Keratinocyte (primary cell): ENCODE measurements around the gene TMEM176B. TPM values are rescaled to one million over a fixed set of nuclear protein-coding genes. Genes with fewer than 3 reads are reported as not detected.

Experiments
- DNase-seq: peaks from one replicate; pipeline ENCODE4 v3.0.0-alpha.2; 2011; ENCODE audit warnings: low read depth, missing footprints, low spot score
- FAIRE-seq: peaks from 2 replicates; lab custom pipeline; 2011; peaks lifted over from hg19 to GRCh38; lab: Jason Lieb, UNC
- H2AFZ ChIP-seq: 2 replicates; pipeline ENCODE4 v1.6.0; 2012; ENCODE audit warnings: low read length, control low read depth, inconsistent platforms; ENCODE audit not compliant: control insufficient read depth
- H3K27ac ChIP-seq: 2 replicates; pipeline ENCODE4 v1.5.1; 2011; ENCODE audit warnings: low read length; ENCODE audit not compliant: control insufficient read depth, insufficient read depth
- H3K27me3 ChIP-seq: 3 replicates; pipeline ENCODE4 v1.6.0; 2011; ENCODE audit warnings: low read length; ENCODE audit not compliant: control insufficient read depth, insufficient read depth; ENCODE audit errors: extremely low read depth
- H3K36me3 ChIP-seq, 2 experiments: 2 replicates in 1 of 2; 3 replicates in 1 of 2; pipeline ENCODE4 v1.5.1; 2011; ENCODE audit warnings: low read length in 2 of 2, mild to moderate bottlenecking in 1 of 2; ENCODE audit not compliant: control insufficient read depth in 2 of 2, insufficient read depth in 2 of 2; ENCODE audit errors: extremely low read depth in 1 of 2
- H3K4me1 ChIP-seq: 3 replicates; pipeline ENCODE4 v1.5.1; 2011; ENCODE audit warnings: low read length; ENCODE audit not compliant: control insufficient read depth, insufficient read depth; ENCODE audit errors: extremely low read depth
- H3K4me2 ChIP-seq: 3 replicates; pipeline ENCODE4 v1.6.0; 2011; ENCODE audit warnings: low read depth, low read length; ENCODE audit not compliant: control insufficient read depth, insufficient read depth; ENCODE audit errors: extremely low read depth
- H3K4me3 ChIP-seq, 3 experiments: fragments of 200-600 bp in 1 of 3; sonication (generic) in 1 of 3; 2 replicates in 2 of 3; 3 replicates in 1 of 3; pipeline ENCODE4 v1.5.1; 2011 to 2016; ENCODE audit warnings: low read length in 3 of 3, mild to moderate bottlenecking in 3 of 3, control low read depth in 2 of 3, inconsistent platforms in 1 of 3, low read depth in 1 of 3, mixed read lengths in 1 of 3, mixed run types in 1 of 3, moderate library complexity in 1 of 3; ENCODE audit not compliant: control insufficient read depth in 2 of 3, insufficient read depth in 2 of 3; ENCODE audit errors: extremely low read depth in 1 of 3
- H3K79me2 ChIP-seq: 2 replicates; pipeline ENCODE4 v1.6.0; 2012; ENCODE audit warnings: low read length; ENCODE audit not compliant: control insufficient read depth, insufficient read depth
- H3K9ac ChIP-seq: 3 replicates; pipeline ENCODE4 v1.6.0; 2011; ENCODE audit warnings: low read length; ENCODE audit not compliant: control insufficient read depth, insufficient read depth; ENCODE audit errors: extremely low read depth
- H3K9me1 ChIP-seq: 3 replicates; pipeline ENCODE4 v1.6.0; 2011; ENCODE audit warnings: low read length; ENCODE audit not compliant: control insufficient read depth, insufficient read depth; ENCODE audit errors: extremely low read depth
- H3K9me3 ChIP-seq: 2 replicates; pipeline ENCODE4 v1.5.1; 2012; ENCODE audit warnings: low read depth, low read length; ENCODE audit not compliant: control insufficient read depth
- H4K20me1 ChIP-seq: 3 replicates; pipeline ENCODE4 v1.6.0; 2011; ENCODE audit warnings: low read length; ENCODE audit not compliant: control insufficient read depth, insufficient read depth; ENCODE audit errors: extremely low read depth
- CTCF ChIP-seq, 3 experiments: IDR thresholded peaks in 1 of 3; conservative IDR thresholded peaks in 1 of 3; optimal IDR thresholded peaks in 1 of 3; 2 replicates in 2 of 3; 3 replicates in 1 of 3; pipeline versions ENCODE3 to v1.5.1; 2011; ENCODE audit warnings: low read length in 3 of 3, mild to moderate bottlenecking in 3 of 3, moderate library complexity in 2 of 3, control low read depth in 1 of 3, inconsistent platforms in 1 of 3; ENCODE audit not compliant: insufficient read depth in 2 of 3; ENCODE audit errors: extremely low read depth in 1 of 3
- EZH2 ChIP-seq: IDR thresholded peaks from one replicate; pipeline ENCODE4 v1.6.1; 2012; ENCODE audit warnings: inconsistent platforms, mild to moderate bottlenecking, low read length, moderate library complexity
- dilution Hi-C: fragments of 300-500 bp; cut with MboI; formaldehyde crosslinking; loops from one replicate; pipeline ENCODE4 v1.7.0; 2020; ENCODE audit warnings: low sequenced_read_pairs; ENCODE audit not compliant: extremely low pct_ligation_motif_present
- polyA plus RNA-seq, 5 experiments: library from polyadenylated mRNA; depleted of rRNA in 3 of 5; stranded (reverse) in 3 of 5; stranded (forward) in 1 of 5; unstranded in 1 of 5; fragments of >200 nt; gene quantifications; 1 replicate in 1 of 5; 2 replicates in 3 of 5; 3 replicates in 1 of 5; pipeline versions ENCODE4 v1.2.1 to v1.2.3, GENCODE V29; 2011 to 2012; ENCODE audit warnings: missing spikeins in 2 of 5, low read depth in 1 of 5, low replicate concordance in 1 of 5

Gene TMEM176B
- polyA plus RNA-seq, 1 donor (not counting 4 experiments of a cell fraction or from before 2014, with no cell fraction given): not detected

GRCh38 chr7:150823484-150824126 lies 23.4 kb upstream of the TMEM176B start:
- peaks cover 4% of the 10 kb centered on the region for H3K27me3 ChIP-seq

GRCh38 chr7:150823043-150823442 lies 22.9 kb upstream of the TMEM176B start:
- Histone ChIP-seq H3K79me2 (no peaks in the 10 kb centered on the region), H3K4me3 (no peak overlapping the region), H3K9me1 (no peaks in the 10 kb centered on the region), H3K27ac (no peak overlapping the region), H3K9me3 (no peaks in the 10 kb centered on the region), H3K36me3 (no peaks in the 10 kb centered on the region), H3K9ac (no peak overlapping the region), H3K27me3 (peaks cover 4% of the 10 kb centered on the region), H3K4me1 (no peaks in the 10 kb centered on the region), H3K4me2 (no peak overlapping the region), H2AFZ (no peak overlapping the region), H4K20me1 (no peaks in the 10 kb centered on the region)
- TF ChIP-seq EZH2: no peak
- TF ChIP-seq CTCF (optimal IDR thresholded peaks at IDR 0.05 in 1 of 3, IDR thresholded peaks at IDR 0.05 in 1 of 3, conservative IDR thresholded peaks at IDR 0.05 in 1 of 3; ENCODE audit: extremely low read depth in 1 of 3, insufficient read depth in 2 of 3, low read length in 3 of 3): no peak
- DNase-seq: no peak
- FAIRE-seq: no peak
- dilution Hi-C loops: no loop called here

More at GRCh38 chr7:150823484-150824126, 23.4 kb upstream of the TMEM176B start:
- DNase-seq (no peak), FAIRE-seq (no peak)
- no peaks in the 10 kb centered on the region for H3K9me1 ChIP-seq
- no peak overlapping the region for H3K9ac ChIP-seq
- no peak overlapping the region for H2AFZ ChIP-seq
- no peak overlapping the region for H3K27ac ChIP-seq
- H3K4me2 ChIP-seq: no peak overlapping the region
- no peaks in the 10 kb centered on the region for H3K4me1 ChIP-seq
- no peaks in the 10 kb centered on the region for H3K9me3 ChIP-seq
- TF ChIP-seq EZH2 (no peak), CTCF (optimal IDR thresholded peaks at IDR 0.05 in 1 of 3, IDR thresholded peaks at IDR 0.05 in 1 of 3, conservative IDR thresholded peaks at IDR 0.05 in 1 of 3; ENCODE audit: extremely low read depth in 1 of 3, insufficient read depth in 2 of 3, low read length in 3 of 3) (no peak)
- H4K20me1 ChIP-seq: no peaks in the 10 kb centered on the region
- dilution Hi-C loops: no loop called here
- H3K4me3 ChIP-seq: no peak overlapping the region
- H3K36me3 ChIP-seq: no peaks in the 10 kb centered on the region
- no peaks in the 10 kb centered on the region for H3K79me2 ChIP-seq
